HG02943 (cell line): ENCODE results near the gene NOTCH4.
A peak's percentile ranks its signal among the peaks of the same experiment; 100 is the strongest.
"Not testable (repeated sequence)": the region's sequence is repeated elsewhere in the genome, so short reads cannot be mapped to it uniquely, and the experiment has no call there.

ENCODE experiments used
- ATAC-seq: cut with Tn5 transposase; IDR thresholded peaks from one replicate; pipeline ENCODE4 v1.9.1; 2021; ENCODE audit warnings: mild to moderate bottlenecking, low read depth, moderate library complexity; ENCODE audit not compliant: unreplicated experiment

NOTCH4 gene

GRCh38 chr6:32220021-32220420, 3.8 kb downstream of the NOTCH4 start:
- ATAC-seq: no peak

GRCh38 chr6:32218167-32218566, 5.7 kb downstream of the NOTCH4 start:
- no peak for ATAC-seq

- ATAC-seq: no peak
Measured at GRCh38 chr6:32216998-32217397, 6.9 kb downstream of the NOTCH4 start.

GRCh38 chr6:32216285-32216684, 7.6 kb downstream of the NOTCH4 start:
- no peak for ATAC-seq

GRCh38 chr6:32215617-32216016, 8.2 kb downstream of the NOTCH4 start:
- no peak for ATAC-seq

GRCh38 chr6:32214126-32214525, 9.7 kb downstream of the NOTCH4 start:
- ATAC-seq: no peak

GRCh38 chr6:32213649-32214048, 10.2 kb downstream of the NOTCH4 start:
- no peak for ATAC-seq

GRCh38 chr6:32212076-32212760, 11.6 kb downstream of the NOTCH4 start:
- ATAC-seq: no peak

GRCh38 chr6:32211432-32211831, 12.4 kb downstream of the NOTCH4 start:
- ATAC-seq: not testable (repeated sequence)

- ATAC-seq: no peak
Measured at GRCh38 chr6:32210191-32210601, 13.7 kb downstream of the NOTCH4 start.

GRCh38 chr6:32208996-32209395, 14.9 kb downstream of the NOTCH4 start:
- ATAC-seq: no peak

- no peak for ATAC-seq
Measured at GRCh38 chr6:32204268-32204715, 19.6 kb downstream of the NOTCH4 start.

GRCh38 chr6:32203426-32204267, 20.2 kb downstream of the NOTCH4 start:
- no peak for ATAC-seq

- no peak for ATAC-seq
Measured at GRCh38 chr6:32202186-32202585, 21.7 kb downstream of the NOTCH4 start.

- ATAC-seq: no peak
Measured at GRCh38 chr6:32200711-32201475, 23.0 kb downstream of the NOTCH4 start.

GRCh38 chr6:32198866-32199265, 25.0 kb downstream of the NOTCH4 start:
- no peak for ATAC-seq

GRCh38 chr6:32198345-32198696, 25.5 kb downstream of the NOTCH4 start:
- ATAC-seq: no peak

GRCh38 chr6:32196682-32197616, 26.9 kb downstream of the NOTCH4 start:
- ATAC-seq: no peak

GRCh38 chr6:32195902-32196681, 27.8 kb downstream of the NOTCH4 start:
- ATAC-seq: peak; percentile 58

GRCh38 chr6:32195652-32195901, 28.3 kb downstream of the NOTCH4 start:
- ATAC-seq: peak; percentile 72
